Upper lobe of right lung (tissue), 1 donor: ENCODE measurements around the gene C10orf105. TPM values are rescaled to one million over a fixed set of nuclear protein-coding genes. Genes with fewer than 3 reads are reported as not detected.
A peak's percentile ranks its signal among the peaks of the same experiment; 100 is the strongest.

Experiments used
- ATAC-seq: fragments of 200-7000 bp; cut with Tn5 transposase; one replicate; pipeline ENCODE4 v1.9.1; 2020; ENCODE audit warnings: mild to moderate bottlenecking, moderate library complexity
- DNase-seq: peaks from one replicate; pipeline ENCODE4 v3.0.0-alpha.2; 2020
- H3K27ac ChIP-seq: fragments of 200-600 bp; one replicate; pipeline ENCODE4 v1.8.0; 2022
- H3K27me3 ChIP-seq: fragments of 200-600 bp; one replicate; pipeline ENCODE4 v1.8.0; 2022; ENCODE audit warnings: mild to moderate bottlenecking
- H3K36me3 ChIP-seq: fragments of 200-600 bp; one replicate; pipeline ENCODE4 v1.8.0; 2022
- H3K4me1 ChIP-seq: fragments of 200-600 bp; one replicate; pipeline ENCODE4 v1.8.0; 2022
- H3K4me3 ChIP-seq: fragments of 200-600 bp; one replicate; pipeline ENCODE4 v1.8.0; 2022; ENCODE audit warnings: mild to moderate bottlenecking
- H3K9me3 ChIP-seq: fragments of 200-600 bp; one replicate; pipeline ENCODE4 v1.8.0; 2022
- CTCF ChIP-seq: fragments of 200-600 bp; IDR thresholded peaks from one replicate; pipeline ENCODE4 v1.8.0; 2022; ENCODE audit warnings: antibody characterized with exemption
- intact Hi-C: fragments of 100-400 bp; cut with DNase I; formaldehyde crosslinking; loops from one replicate; pipeline ENCODE4 v1.11.0; 2022
- total RNA-seq: library from RNA; stranded (reverse); fragmentation: NEBNext Ultra II Directional; extraction: Animal tissue kit (Norgen Biotek cat#: 25700); gene quantifications from one replicate; pipeline ENCODE4 v1.2.1, GENCODE V29; 2021
- donor health status: DM: no; HTN: yes; CAD: no; lungs with severe emphysema.

Gene C10orf105
- total RNA-seq, 1 donor from 2014 or later: 0.52 TPM

- no peak for TF ChIP-seq CTCF
- intact Hi-C loops: no loop called here
Observed at GRCh38 chr10:71715026-71715425, 4.6 kb downstream of the C10orf105 start.

GRCh38 chr10:71714592-71714991 lies 5.0 kb downstream of the C10orf105 start:
- H3K4me1 ChIP-seq: peaks cover 47% of the 10 kb centered on the region
- intact Hi-C loops: no loop called here
- no peak for ATAC-seq

More at GRCh38 chr10:71715026-71715425, 4.6 kb downstream of the C10orf105 start:
- H3K4me1 ChIP-seq: peaks cover 47% of the 10 kb centered on the region
- no peak for DNase-seq
- no peak for ATAC-seq
- no peaks in the 10 kb centered on the region for H3K9me3 ChIP-seq
- H3K36me3 ChIP-seq: no peaks in the 10 kb centered on the region
- no peak overlapping the region for H3K4me3 ChIP-seq
- H3K27me3 ChIP-seq: no peaks in the 10 kb centered on the region
- H3K27ac ChIP-seq: peak overlapping the region; percentile 88

GRCh38 chr10:71714031-71714410 lies 5.6 kb downstream of the C10orf105 start:
- Histone ChIP-seq H3K9me3 (no peaks in the 10 kb centered on the region), H3K4me3 (no peak overlapping the region), H3K4me1 (peaks cover 47% of the 10 kb centered on the region), H3K27ac (peak overlapping the region; percentile 88), H3K36me3 (no peaks in the 10 kb centered on the region), H3K27me3 (no peaks in the 10 kb centered on the region)
- ATAC-seq (no peak), DNase-seq (no peak)
- intact Hi-C loops: no loop called here
- TF ChIP-seq CTCF: no peak

More at GRCh38 chr10:71714592-71714991, 5.0 kb downstream of the C10orf105 start:
- no peaks in the 10 kb centered on the region for H3K9me3 ChIP-seq
- H3K4me3 ChIP-seq: no peak overlapping the region
- no peak for TF ChIP-seq CTCF
- DNase-seq: no peak
- H3K36me3 ChIP-seq: no peaks in the 10 kb centered on the region
- H3K27ac ChIP-seq: peak overlapping the region; percentile 88
- H3K27me3 ChIP-seq: no peaks in the 10 kb centered on the region

- intact Hi-C loops: no loop called here
- no peaks in the 10 kb centered on the region for H3K36me3 ChIP-seq
- H3K4me1 ChIP-seq: peaks cover 46% of the 10 kb centered on the region
Observed at GRCh38 chr10:71713135-71714030, 6.2 kb downstream of the C10orf105 start.

GRCh38 chr10:71712572-71713134 lies 6.9 kb downstream of the C10orf105 start:
- H3K4me3 ChIP-seq: no peak overlapping the region
- no peaks in the 10 kb centered on the region for H3K27me3 ChIP-seq
- no peak for DNase-seq
- peak overlapping the region; percentile 88 for H3K27ac ChIP-seq
- intact Hi-C loops: no loop called here
- no peaks in the 10 kb centered on the region for H3K9me3 ChIP-seq
- TF ChIP-seq CTCF: no peak
- no peaks in the 10 kb centered on the region for H3K36me3 ChIP-seq
- H3K4me1 ChIP-seq: peaks cover 46% of the 10 kb centered on the region
- no peak for ATAC-seq

More at GRCh38 chr10:71713135-71714030, 6.2 kb downstream of the C10orf105 start:
- no peak for TF ChIP-seq CTCF
- Histone ChIP-seq H3K27ac (peak overlapping the region; percentile 88), H3K4me3 (no peak overlapping the region), H3K9me3 (no peaks in the 10 kb centered on the region), H3K27me3 (no peaks in the 10 kb centered on the region)
- ATAC-seq: peak; percentile 67
- DNase-seq: peak; percentile 79
